Thymus (tissue), 11 donors: Measurements from ENCODE around the gene KLF14. TPM values are rescaled to one million over a fixed set of nuclear protein-coding genes. Genes with fewer than 3 reads are reported as not detected.

Experiments
- DNase-seq, 9 donors: peaks; one replicate each; pipeline ENCODE4 v3.0.0-alpha.2; 2013; ENCODE audit warnings: low spot score in 9 of 9, low read depth in 6 of 9, missing footprints in 1 of 9
- H3K27ac ChIP-seq, 2 donors: one replicate each; pipeline ENCODE4 v1.5.1; 2013; ENCODE audit warnings: control low read depth in 1 of 2, low read depth in 1 of 2, low read length in 1 of 2, mild to moderate bottlenecking in 1 of 2, moderate library complexity in 1 of 2
- H3K27me3 ChIP-seq, 2 donors: one replicate each; pipeline ENCODE4 v1.5.1; 2013; ENCODE audit warnings: low read length in 1 of 2; ENCODE audit not compliant: control insufficient read depth in 2 of 2, insufficient read depth in 1 of 2
- H3K36me3 ChIP-seq, 2 donors: one replicate each; pipeline ENCODE4 v1.5.1; 2013; ENCODE audit warnings: low read length in 1 of 2, mild to moderate bottlenecking in 1 of 2, moderate library complexity in 1 of 2; ENCODE audit not compliant: control insufficient read depth in 2 of 2, insufficient read depth in 2 of 2
- H3K4me1 ChIP-seq, 2 donors: one replicate each; pipeline ENCODE4 v1.5.1; 2013; ENCODE audit warnings: low read length in 2 of 2; ENCODE audit not compliant: control insufficient read depth in 2 of 2, insufficient read depth in 2 of 2
- H3K4me3 ChIP-seq, 2 donors: one replicate each; pipeline ENCODE4 v1.5.1; 2013; ENCODE audit warnings: low read length in 2 of 2, control low read depth in 1 of 2, mild to moderate bottlenecking in 1 of 2
- H3K9me3 ChIP-seq, 2 donors: one replicate each; pipeline ENCODE4 v1.5.1; 2013; ENCODE audit warnings: low read length in 1 of 2, mild to moderate bottlenecking in 1 of 2; ENCODE audit not compliant: control insufficient read depth in 2 of 2, insufficient read depth in 1 of 2
- WGBS: extraction: QIAGEN DNeasy Blood & Tissue Kit; methylation state at CpG from one replicate; pipeline ENCODE4 v1.1.7; 2013; 5-methylcytosine and 5-hydroxymethylcytosine counted together
- polyA plus RNA-seq: library from polyadenylated mRNA; stranded (reverse); fragments of 200-250 nt; gene quantifications from one replicate; pipeline ENCODE4 v1.2.3, GENCODE V29; 2013
- total RNA-seq: library from RNA; stranded (reverse); fragments of 120-200 nt; gene quantifications from one replicate; pipeline ENCODE4 v1.2.4, GENCODE V29; 2013
- donor health status: healthy.

KLF14 gene
- total and polyA plus RNA-seq, 2 donors: 0.02 to 0.05 TPM

- 52% methylated on average over 5 of the region's 5 CpGs for WGBS
- Histone ChIP-seq H3K27me3 (peaks cover 0 to 28% of the 10 kb centered on the region in 2 donors), H3K9me3 (no peaks in the 10 kb centered on the region), H3K36me3 (no peaks in the 10 kb centered on the region), H3K4me1 (no peaks in the 10 kb centered on the region), H3K27ac (no peak overlapping the region), H3K4me3 (no peak overlapping the region)
- DNase-seq: peak in 1 of 9 donors; percentile 7
Observed at GRCh38 chr7:130721486-130722277, 12.3 kb downstream of the KLF14 start.

- no peak overlapping the region for H3K4me3 ChIP-seq
- H3K27me3 ChIP-seq: peaks cover 0 to 25% of the 10 kb centered on the region in 2 donors
- 92% methylated on average over 2 of the region's 2 CpGs for WGBS
- H3K4me1 ChIP-seq: no peaks in the 10 kb centered on the region
- H3K36me3 ChIP-seq: no peaks in the 10 kb centered on the region
- H3K9me3 ChIP-seq: no peaks in the 10 kb centered on the region
- no peak overlapping the region for H3K27ac ChIP-seq
- DNase-seq: no peak
Observed at GRCh38 chr7:130719541-130719940, 14.5 kb downstream of the KLF14 start.

GRCh38 chr7:130712416-130712815 lies 21.6 kb downstream of the KLF14 start:
- Histone ChIP-seq H3K27ac (no peak overlapping the region), H3K4me1 (no peaks in the 10 kb centered on the region)

GRCh38 chr7:130708766-130709165 lies 25.2 kb downstream of the KLF14 start:
- WGBS: 98% methylated on average over 4 of the region's 4 CpGs
- Histone ChIP-seq H3K4me3 (no peak overlapping the region), H3K9me3 (no peaks in the 10 kb centered on the region), H3K27ac (no peak overlapping the region), H3K4me1 (no peaks in the 10 kb centered on the region), H3K36me3 (no peaks in the 10 kb centered on the region), H3K27me3 (peaks cover 0 to 2% of the 10 kb centered on the region in 2 donors)
- DNase-seq: no peak

More at GRCh38 chr7:130712416-130712815, 21.6 kb downstream of the KLF14 start:
- 56% methylated on average over 3 of the region's 3 CpGs for WGBS
- Histone ChIP-seq H3K27me3 (peaks cover 0 to 2% of the 10 kb centered on the region in 2 donors), H3K36me3 (no peaks in the 10 kb centered on the region), H3K4me3 (no peak overlapping the region), H3K9me3 (no peaks in the 10 kb centered on the region)
- DNase-seq: no peak

GRCh38 chr7:130708001-130708400 lies 26.0 kb downstream of the KLF14 start:
- H3K9me3 ChIP-seq: no peaks in the 10 kb centered on the region
- 97% methylated on average over 4 of the region's 4 CpGs for WGBS
- H3K36me3 ChIP-seq: no peaks in the 10 kb centered on the region
- no peaks in the 10 kb centered on the region for H3K4me1 ChIP-seq
- no peak for DNase-seq
- peaks cover 0 to 2% of the 10 kb centered on the region in 2 donors for H3K27me3 ChIP-seq
- H3K27ac ChIP-seq: no peak overlapping the region
- no peak overlapping the region for H3K4me3 ChIP-seq

- 95% methylated on average over 1 of the region's 1 CpG for WGBS
- Histone ChIP-seq H3K27ac (no peak overlapping the region), H3K36me3 (no peaks in the 10 kb centered on the region), H3K4me1 (no peaks in the 10 kb centered on the region), H3K4me3 (no peak overlapping the region), H3K27me3 (no peaks in the 10 kb centered on the region), H3K9me3 (no peaks in the 10 kb centered on the region)
- DNase-seq: no peak
Observed at GRCh38 chr7:130703851-130704250, 30.2 kb downstream of the KLF14 start.

- no peaks in the 10 kb centered on the region for H3K27me3 ChIP-seq
- 89% methylated on average over 2 of the region's 2 CpGs for WGBS
- no peak overlapping the region for H3K4me3 ChIP-seq
- no peak for DNase-seq
- no peaks in the 10 kb centered on the region for H3K9me3 ChIP-seq
- H3K36me3 ChIP-seq: no peaks in the 10 kb centered on the region
- no peaks in the 10 kb centered on the region for H3K4me1 ChIP-seq
- H3K27ac ChIP-seq: no peak overlapping the region
Observed at GRCh38 chr7:130701650-130702049, 32.4 kb downstream of the KLF14 start.

- Histone ChIP-seq H3K27me3 (no peaks in the 10 kb centered on the region), H3K4me1 (no peaks in the 10 kb centered on the region), H3K4me3 (no peak overlapping the region), H3K27ac (no peak overlapping the region), H3K36me3 (no peaks in the 10 kb centered on the region), H3K9me3 (no peaks in the 10 kb centered on the region)
- WGBS: 96% methylated on average over 1 of the region's 1 CpG
- no peak for DNase-seq
Observed at GRCh38 chr7:130700760-130701159, 33.2 kb downstream of the KLF14 start.

GRCh38 chr7:130699686-130700085 lies 34.3 kb downstream of the KLF14 start:
- H3K27ac ChIP-seq: no peak overlapping the region
- no peaks in the 10 kb centered on the region for H3K9me3 ChIP-seq
- H3K4me3 ChIP-seq: no peak overlapping the region
- no peaks in the 10 kb centered on the region for H3K4me1 ChIP-seq
- H3K27me3 ChIP-seq: no peaks in the 10 kb centered on the region
- no peaks in the 10 kb centered on the region for H3K36me3 ChIP-seq
- DNase-seq: no peak
- 69% methylated on average over 4 of the region's 4 CpGs for WGBS
